HG02759 (cell line): Measurements from ENCODE around the gene SIK1.

Experiments used
- ATAC-seq: cut with Tn5 transposase; IDR thresholded peaks from one replicate; pipeline ENCODE4 v1.9.1; 2021; ENCODE audit warnings: mild to moderate bottlenecking, moderate library complexity; ENCODE audit not compliant: unreplicated experiment

Gene SIK1

GRCh38 chr21:43369124-43369523 is 57.8 kb downstream of the SIK1 start:
- ATAC-seq: no peak

- ATAC-seq: no peak
Observed at GRCh38 chr21:43368685-43369084, 58.2 kb downstream of the SIK1 start.

GRCh38 chr21:43367859-43368258 is 59.1 kb downstream of the SIK1 start:
- ATAC-seq: no peak

- ATAC-seq: no peak
Observed at GRCh38 chr21:43367296-43367695, 59.6 kb downstream of the SIK1 start.

- no peak for ATAC-seq
Observed at GRCh38 chr21:43366656-43367055, 60.3 kb downstream of the SIK1 start.

GRCh38 chr21:43365611-43366426 is 61.1 kb downstream of the SIK1 start:
- no peak for ATAC-seq

GRCh38 chr21:43364851-43365424 is 62.0 kb downstream of the SIK1 start:
- ATAC-seq: no peak
